IPS DF 6.9 (cell line): Measurements from ENCODE around the gene GNG12.

ENCODE experiments used
- DNase-seq: peaks from one replicate; pipeline ENCODE4 v3.0.0-alpha.2; 2013; ENCODE audit warnings: low read depth, low spot score
- H3K27ac ChIP-seq: one replicate; pipeline ENCODE4 v1.5.1; 2013; ENCODE audit warnings: low read length, control low read depth
- H3K27me3 ChIP-seq: 2 replicates; pipeline ENCODE4 v1.6.1; 2013; ENCODE audit warnings: mild to moderate bottlenecking, low read length; ENCODE audit not compliant: control insufficient read depth, insufficient read depth
- H3K36me3 ChIP-seq: 2 replicates; pipeline ENCODE4 v1.6.1; 2013; ENCODE audit warnings: low read length; ENCODE audit not compliant: control insufficient read depth, insufficient read depth
- H3K4me1 ChIP-seq: 2 replicates; pipeline ENCODE4 v1.6.1; 2013; ENCODE audit warnings: low read length; ENCODE audit not compliant: control insufficient read depth, insufficient read depth
- H3K4me3 ChIP-seq: 2 replicates; pipeline ENCODE4 v1.5.1; 2013; ENCODE audit warnings: mild to moderate bottlenecking, low read length
- H3K9me3 ChIP-seq: 2 replicates; pipeline ENCODE4 v1.6.1; 2013; ENCODE audit warnings: low read length, inconsistent platforms; ENCODE audit not compliant: control insufficient read depth, insufficient read depth
- WGBS: extraction: QIAGEN DNeasy Blood & Tissue Kit; methylation state at CpG from one replicate; pipeline ENCODE4 v1.1.7; 2013; ENCODE audit warnings: mixed read lengths, missing lambda C conversion rate; ENCODE audit not compliant: insufficient read length, insufficient coverage; 5-methylcytosine and 5-hydroxymethylcytosine counted together

Gene GNG12

DNA sequence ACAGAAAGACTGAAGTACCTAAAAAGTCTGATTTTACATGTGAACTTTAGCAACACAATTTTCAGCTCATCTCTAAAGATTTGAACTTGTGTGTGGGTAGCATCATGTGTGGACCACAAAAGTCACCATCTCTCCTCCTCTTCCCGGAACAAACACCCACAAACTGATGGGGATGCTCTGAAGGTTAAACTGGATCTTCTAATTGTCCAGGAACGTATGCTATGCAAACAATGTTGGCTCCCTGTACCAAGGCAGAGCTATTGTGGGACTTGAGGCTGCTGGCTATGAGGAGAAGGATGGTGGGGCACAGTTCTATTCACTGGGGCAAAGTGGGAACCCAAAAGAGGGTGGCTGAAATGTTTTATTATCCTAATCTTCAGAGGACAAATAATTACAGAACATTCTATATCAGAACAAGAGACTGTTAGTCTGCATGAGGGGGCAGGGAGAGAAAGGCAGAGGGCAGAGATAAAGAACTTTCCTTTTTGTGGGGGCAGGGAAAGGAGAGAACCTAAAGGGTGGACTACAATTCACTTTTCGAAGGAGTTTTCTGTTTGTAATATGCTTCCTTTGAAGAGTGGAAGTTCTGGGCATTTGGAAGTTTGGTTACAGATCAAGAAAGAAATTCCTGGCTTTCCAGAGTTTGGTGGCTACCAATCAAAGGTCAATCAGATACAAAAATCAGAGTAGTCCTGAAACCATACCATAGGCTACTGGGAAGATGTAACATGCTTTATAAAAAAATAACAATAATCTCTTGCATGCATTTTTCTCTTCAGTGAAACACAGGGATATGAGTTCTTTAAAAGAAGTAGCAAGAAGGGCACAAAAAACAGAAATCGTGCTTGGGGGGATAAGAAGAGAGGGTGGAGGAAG lies 85.4 kb downstream of the GNG12 start:
- peaks cover 3% of the 10 kb centered on the region; the same call in 1 of the 2 replicates for H3K4me1 ChIP-seq
- H3K36me3 ChIP-seq = no peaks in the 10 kb centered on the region
- no peak for DNase-seq
- no peak overlapping the region for H3K27ac ChIP-seq
- H3K4me3 ChIP-seq = no peak overlapping the region
- H3K9me3 ChIP-seq = no peaks in the 10 kb centered on the region
- H3K27me3 ChIP-seq = no peaks in the 10 kb centered on the region
- WGBS = no CpG with 5 or more reads among the region's 4 CpGs

DNA sequence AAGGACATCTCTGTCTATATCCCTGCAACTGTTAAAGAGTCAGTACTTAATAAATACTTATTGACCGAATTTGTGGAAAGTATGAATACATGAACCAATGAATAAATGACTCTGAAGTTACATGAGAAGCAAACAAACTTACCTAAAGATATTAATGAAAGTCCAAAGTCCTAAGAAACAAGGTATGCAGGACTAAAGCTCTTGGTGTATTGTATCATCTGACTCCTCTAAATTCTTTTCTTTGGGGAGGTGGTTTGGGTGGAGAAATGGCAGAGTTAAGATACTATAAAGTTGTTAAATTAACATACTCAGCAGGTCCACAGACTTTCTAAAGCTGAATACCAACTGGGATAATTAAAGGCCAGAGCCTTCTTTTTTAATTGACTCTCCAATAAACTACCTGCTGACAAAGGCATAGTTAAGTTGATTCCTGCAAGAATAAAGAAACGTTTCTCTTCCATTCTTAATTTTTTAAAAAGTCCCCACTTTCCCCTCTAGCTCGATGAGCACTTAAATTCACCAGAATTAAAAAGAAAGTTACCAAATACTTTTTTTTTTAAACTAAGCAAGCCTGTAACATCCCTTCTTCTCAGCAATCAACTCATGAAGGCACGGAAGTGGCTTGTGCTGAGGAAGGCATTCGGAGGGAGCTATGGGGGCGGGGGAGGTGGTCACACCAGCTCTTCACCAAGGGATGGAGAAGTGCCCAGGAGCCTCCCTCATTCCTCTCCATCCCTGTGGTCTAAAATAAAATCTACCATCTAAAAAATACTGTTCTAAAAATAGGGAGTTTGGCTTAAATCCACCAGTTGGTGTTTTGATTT lies 87.2 kb downstream of the GNG12 start:
- peaks cover 2% of the 10 kb centered on the region; the same call in 1 of the 2 replicates for H3K4me1 ChIP-seq
- WGBS = no CpG with 5 or more reads among the region's 6 CpGs

DNA sequence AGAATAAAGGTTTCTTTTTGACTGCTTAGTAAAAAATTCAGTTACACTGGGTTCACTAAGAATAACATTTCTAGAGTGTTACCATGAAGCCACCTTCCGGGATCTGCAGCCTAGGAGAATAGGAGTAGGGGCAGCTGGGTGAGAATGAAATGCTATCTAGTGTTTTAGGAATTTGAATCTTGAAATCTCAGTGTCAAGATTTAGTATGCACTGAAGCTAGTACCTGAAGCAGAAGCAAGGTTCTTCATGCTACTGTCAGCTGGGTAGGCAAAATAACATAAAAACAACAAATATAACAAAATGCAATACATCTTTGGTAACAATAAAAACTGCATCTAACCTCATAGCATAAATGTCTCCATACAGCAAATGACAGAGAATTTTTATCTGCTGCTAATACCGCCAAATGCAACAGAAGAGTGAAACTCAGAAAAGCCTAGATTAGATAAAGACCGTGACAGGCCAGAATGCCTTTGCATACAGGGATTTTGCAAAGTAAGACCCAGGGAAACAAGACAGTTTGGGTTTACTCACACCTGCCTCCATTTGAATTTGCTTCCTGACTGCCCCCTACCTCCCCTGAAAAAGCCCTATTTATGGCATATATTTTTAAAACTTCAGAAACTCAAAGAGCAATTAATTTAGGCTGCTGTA lies 90.1 kb downstream of the GNG12 start:
- H3K4me1 ChIP-seq = no peaks in the 10 kb centered on the region
- no peak for DNase-seq
- no peaks in the 10 kb centered on the region for H3K36me3 ChIP-seq
- no CpG with 5 or more reads among the region's 3 CpGs for WGBS
- no peaks in the 10 kb centered on the region for H3K9me3 ChIP-seq
- H3K27ac ChIP-seq = no peak overlapping the region
- H3K4me3 ChIP-seq = no peak overlapping the region
- H3K27me3 ChIP-seq = no peaks in the 10 kb centered on the region

More for the DNA sequence above, 87.2 kb downstream of the GNG12 start:
- no peak for DNase-seq
- Histone ChIP-seq H3K4me3 (no peak overlapping the region), H3K36me3 (no peaks in the 10 kb centered on the region), H3K27me3 (no peaks in the 10 kb centered on the region), H3K9me3 (no peaks in the 10 kb centered on the region), H3K27ac (no peak overlapping the region)

DNA sequence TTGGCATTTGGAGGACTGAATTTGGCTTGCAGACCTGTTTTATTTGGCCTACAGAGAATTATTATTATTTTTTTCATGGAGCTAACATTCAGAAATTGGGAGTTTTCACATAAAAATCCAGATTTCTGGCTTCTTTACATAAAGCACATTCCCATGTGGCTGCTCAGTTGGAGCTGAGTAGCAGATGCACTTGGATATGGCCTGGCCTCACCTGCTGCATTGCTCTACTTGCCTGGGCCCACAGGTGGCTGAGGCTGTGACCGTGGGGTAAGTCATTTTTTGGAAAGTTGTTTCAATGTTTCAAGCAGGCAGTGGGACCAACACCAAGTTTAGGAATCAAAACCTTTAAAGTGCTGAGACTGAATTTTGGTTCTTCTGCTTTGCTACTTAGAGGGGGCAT lies 91.5 kb downstream of the GNG12 start:
- no peak overlapping the region for H3K27ac ChIP-seq
- WGBS = no CpG with 5 or more reads among the region's 1 CpG
- no peak for DNase-seq
- no peaks in the 10 kb centered on the region for H3K36me3 ChIP-seq
- no peaks in the 10 kb centered on the region for H3K27me3 ChIP-seq
- H3K9me3 ChIP-seq = no peaks in the 10 kb centered on the region
- H3K4me1 ChIP-seq = no peaks in the 10 kb centered on the region
- no peak overlapping the region for H3K4me3 ChIP-seq

DNA sequence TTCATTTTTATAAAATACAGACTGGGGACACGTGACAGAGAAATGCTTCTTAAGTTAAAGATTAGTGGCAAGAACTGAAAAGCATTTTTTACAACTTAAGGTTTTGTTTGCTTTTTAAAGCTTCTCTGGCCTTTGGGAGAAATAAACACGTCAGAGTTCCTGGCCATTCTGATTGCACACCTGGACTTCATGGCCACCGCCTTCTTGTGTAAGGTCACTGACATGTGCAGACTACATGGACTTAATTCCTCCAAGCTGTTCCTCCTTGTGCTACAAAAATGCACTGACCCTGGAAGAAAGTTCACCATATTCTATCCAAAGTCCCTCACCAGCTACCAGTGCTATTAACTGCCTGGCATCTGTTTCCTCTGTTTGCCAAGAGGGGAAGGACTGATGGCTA lies 92.1 kb downstream of the GNG12 start:
- Histone ChIP-seq H3K36me3 (no peaks in the 10 kb centered on the region), H3K27ac (no peak overlapping the region), H3K4me1 (peaks cover 2% of the 10 kb centered on the region; the same call in 1 of the 2 replicates), H3K27me3 (no peaks in the 10 kb centered on the region), H3K4me3 (no peak overlapping the region), H3K9me3 (no peaks in the 10 kb centered on the region)
- WGBS = no CpG with 5 or more reads among the region's 3 CpGs
- DNase-seq = no peak

DNA sequence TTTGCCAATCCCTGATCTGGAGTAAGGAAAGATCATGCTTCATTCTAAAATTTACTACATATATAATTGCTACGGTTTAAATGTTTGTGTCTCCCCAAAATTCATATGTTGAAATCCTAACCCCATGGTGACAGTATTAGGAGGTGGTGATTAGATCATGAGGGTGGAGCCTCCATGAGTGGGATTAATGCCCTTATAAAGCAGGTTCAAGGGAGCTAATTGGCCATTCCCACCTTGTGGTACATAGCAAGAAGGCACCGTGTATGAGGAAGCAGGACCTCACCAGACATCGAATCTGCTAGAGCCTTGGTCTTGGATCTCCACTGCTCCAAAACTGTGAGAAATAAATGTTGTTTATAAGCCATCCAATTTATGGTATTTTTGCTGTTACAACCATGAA lies 92.7 kb downstream of the GNG12 start:
- WGBS = no CpG with 5 or more reads among the region's 3 CpGs
- H3K27ac ChIP-seq = no peak overlapping the region
- H3K9me3 ChIP-seq = no peaks in the 10 kb centered on the region
- H3K36me3 ChIP-seq = no peaks in the 10 kb centered on the region
- H3K4me1 ChIP-seq = peaks cover 3% of the 10 kb centered on the region; the same call in 1 of the 2 replicates
- no peak overlapping the region for H3K4me3 ChIP-seq
- no peak for DNase-seq
- H3K27me3 ChIP-seq = no peaks in the 10 kb centered on the region

DNA sequence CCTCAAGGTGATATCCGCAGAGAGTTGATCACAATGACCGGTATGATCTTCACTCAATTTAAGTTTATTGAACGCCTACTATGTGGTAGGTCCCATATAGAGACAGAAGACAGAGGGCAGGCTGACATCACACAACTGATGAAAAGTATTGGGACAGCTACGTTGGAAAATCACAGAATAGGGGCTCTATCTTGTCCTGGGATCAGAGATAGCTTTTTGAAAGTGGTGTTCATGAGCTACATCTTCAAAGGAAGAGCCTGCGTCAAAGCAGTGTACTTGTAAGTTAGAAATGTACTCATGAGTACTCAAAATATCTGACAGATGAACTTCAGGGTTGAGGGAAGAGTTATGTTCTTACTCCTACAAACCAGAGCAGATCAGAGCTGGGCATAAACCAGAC lies 93.9 kb downstream of the GNG12 start:
- no CpG with 5 or more reads among the region's 5 CpGs for WGBS
- peaks cover 3% of the 10 kb centered on the region; the same call in 1 of the 2 replicates for H3K4me1 ChIP-seq
- no peaks in the 10 kb centered on the region for H3K27me3 ChIP-seq
- H3K9me3 ChIP-seq = no peaks in the 10 kb centered on the region
- H3K4me3 ChIP-seq = no peak overlapping the region
- DNase-seq = no peak
- H3K27ac ChIP-seq = no peak overlapping the region
- no peaks in the 10 kb centered on the region for H3K36me3 ChIP-seq

DNA sequence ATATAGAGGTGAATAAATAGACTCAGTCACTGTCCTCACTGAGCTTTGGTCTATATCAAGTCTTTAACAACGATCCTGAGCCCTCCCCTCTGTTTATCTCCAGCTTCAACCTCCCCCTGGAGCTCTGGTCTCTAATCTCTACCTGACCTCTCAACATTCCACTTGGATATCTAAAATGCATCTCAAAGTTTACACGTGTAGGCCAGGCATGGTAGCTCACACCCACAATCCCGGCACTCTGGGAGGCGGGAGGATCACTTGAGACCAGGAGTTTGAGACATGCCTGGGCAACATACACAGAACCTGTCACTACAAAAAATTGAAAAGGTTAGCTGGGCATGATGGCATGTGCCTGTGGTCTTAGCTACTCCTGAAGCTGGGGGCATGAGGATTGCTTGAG lies 94.9 kb downstream of the GNG12 start:
- H3K27me3 ChIP-seq = no peaks in the 10 kb centered on the region
- H3K36me3 ChIP-seq = no peaks in the 10 kb centered on the region
- no peak overlapping the region for H3K27ac ChIP-seq
- peaks cover 6% of the 10 kb centered on the region for H3K4me1 ChIP-seq
- no peak for DNase-seq
- no peaks in the 10 kb centered on the region for H3K9me3 ChIP-seq
- no CpG with 5 or more reads among the region's 4 CpGs for WGBS
- no peak overlapping the region for H3K4me3 ChIP-seq

DNA sequence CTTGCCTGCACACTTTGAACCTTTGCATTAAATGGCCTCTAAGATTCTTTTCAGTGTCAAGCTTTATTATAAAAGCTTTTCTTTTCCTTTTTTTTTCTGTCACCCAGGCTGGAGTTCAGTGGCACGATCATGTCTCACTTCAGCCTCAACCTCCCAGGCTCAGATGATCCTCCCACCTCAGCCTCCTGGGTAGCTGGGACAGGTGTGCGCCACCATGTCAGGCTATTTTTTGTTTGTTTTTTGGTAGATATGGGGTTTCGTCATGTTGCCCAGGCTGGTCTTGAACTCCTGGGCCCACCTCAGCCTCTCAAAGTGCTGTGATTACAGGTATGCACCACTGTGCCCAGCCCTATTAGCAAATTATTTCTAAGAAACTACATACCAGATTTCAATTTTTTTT lies 95.4 kb downstream of the GNG12 start:
- Histone ChIP-seq H3K27ac (no peak overlapping the region), H3K4me3 (no peak overlapping the region), H3K9me3 (no peaks in the 10 kb centered on the region), H3K4me1 (peaks cover 6% of the 10 kb centered on the region), H3K27me3 (no peaks in the 10 kb centered on the region), H3K36me3 (no peaks in the 10 kb centered on the region)
- no CpG with 5 or more reads among the region's 3 CpGs for WGBS
- no peak for DNase-seq

DNA sequence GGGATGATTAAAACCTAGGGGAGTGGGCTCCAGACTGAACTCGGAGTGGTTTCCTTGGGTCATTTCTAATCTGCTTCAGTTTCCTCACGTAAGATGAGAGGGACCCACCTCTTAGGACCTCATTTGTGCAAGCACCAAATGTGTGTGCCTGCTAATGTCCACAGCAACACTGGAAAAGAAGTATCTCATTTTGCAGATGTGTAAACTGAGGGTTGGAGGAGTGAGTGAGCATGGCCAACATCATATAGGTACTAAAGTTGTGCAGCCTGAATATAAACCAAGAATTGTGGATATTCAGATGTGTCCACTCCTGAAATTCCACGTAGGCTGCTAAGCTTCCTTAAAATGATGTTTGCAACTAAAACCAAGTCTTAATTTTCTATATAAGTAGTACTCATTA lies 96.5 kb downstream of the GNG12 start:
- Histone ChIP-seq H3K27ac (no peak overlapping the region), H3K27me3 (no peaks in the 10 kb centered on the region), H3K9me3 (no peaks in the 10 kb centered on the region), H3K4me1 (peaks cover 6% of the 10 kb centered on the region), H3K4me3 (no peak overlapping the region), H3K36me3 (no peaks in the 10 kb centered on the region)
- no peak for DNase-seq
- no CpG with 5 or more reads among the region's 3 CpGs for WGBS
